Mononuclear cell (primary cell): ENCODE data around the gene CATSPERB. TPM values are rescaled to one million over a fixed set of nuclear protein-coding genes. Genes with fewer than 3 reads are reported as not detected.

ENCODE experiments used
- H3K27me3 ChIP-seq: 2 replicates; pipeline ENCODE4 v1.6.0; 2011; ENCODE audit warnings: low read length, control low read depth; ENCODE audit not compliant: insufficient read depth
- H3K4me1 ChIP-seq: 2 replicates; pipeline ENCODE4 v1.5.1; 2011; ENCODE audit warnings: mild to moderate bottlenecking, low read length, control low read depth; ENCODE audit not compliant: insufficient read depth
- H3K4me3 ChIP-seq: 2 replicates; pipeline ENCODE4 v1.5.1; 2011; ENCODE audit warnings: mild to moderate bottlenecking, low read length, moderate library complexity
- H3K9me3 ChIP-seq: 2 replicates; pipeline ENCODE4 v1.5.1; 2011; ENCODE audit warnings: low read depth, mild to moderate bottlenecking, control low read depth, low read length
- total RNA-seq: library from RNA; depleted of rRNA; stranded (reverse); fragments of >200 nt; gene quantifications from one replicate; pipeline ENCODE4 v1.2.3, GENCODE V29; 2012

The CATSPERB gene
- 6.8 TPM for total RNA-seq

GRCh38 chr14:91731986-91732385 lies at the start of gene CATSPERB:
CATSPERB (minus strand) TSS chr14:91732086; CDS start chr14:91729479, 2,607 bp downstream.
- no peaks in the 10 kb centered on the region for H3K4me1 ChIP-seq
- no peaks in the 10 kb centered on the region for H3K27me3 ChIP-seq
- H3K4me3 ChIP-seq = no peak within 1 kb of the TSS
- H3K9me3 ChIP-seq = no peaks in the 10 kb centered on the region

GRCh38 chr14:91780452-91780851 lies 48.6 kb upstream of the CATSPERB start:
- Histone ChIP-seq H3K9me3 (no peaks in the 10 kb centered on the region), H3K27me3 (no peaks in the 10 kb centered on the region), H3K4me1 (no peaks in the 10 kb centered on the region), H3K4me3 (no peak overlapping the region)

- no peak overlapping the region for H3K4me3 ChIP-seq
- H3K27me3 ChIP-seq = no peaks in the 10 kb centered on the region
- H3K4me1 ChIP-seq = peaks cover 9% of the 10 kb centered on the region
- H3K9me3 ChIP-seq = no peaks in the 10 kb centered on the region
Measured at GRCh38 chr14:91778217-91778616, 46.3 kb upstream of the CATSPERB start.

- no peaks in the 10 kb centered on the region for H3K9me3 ChIP-seq
- no peaks in the 10 kb centered on the region for H3K27me3 ChIP-seq
- peaks cover 9% of the 10 kb centered on the region for H3K4me1 ChIP-seq
- no peak overlapping the region for H3K4me3 ChIP-seq
Measured at GRCh38 chr14:91774140-91775096, 42.5 kb upstream of the CATSPERB start.

GRCh38 chr14:91770185-91770584 lies 38.3 kb upstream of the CATSPERB start:
- Histone ChIP-seq H3K4me1 (peaks cover 9% of the 10 kb centered on the region), H3K27me3 (no peaks in the 10 kb centered on the region), H3K9me3 (no peaks in the 10 kb centered on the region), H3K4me3 (no peak overlapping the region)

GRCh38 chr14:91755570-91756295 lies 23.8 kb upstream of the CATSPERB start:
- no peaks in the 10 kb centered on the region for H3K9me3 ChIP-seq
- H3K4me3 ChIP-seq = no peak overlapping the region
- H3K27me3 ChIP-seq = no peaks in the 10 kb centered on the region
- no peaks in the 10 kb centered on the region for H3K4me1 ChIP-seq

GRCh38 chr14:91754819-91755218 lies 22.9 kb upstream of the CATSPERB start:
- Histone ChIP-seq H3K9me3 (no peaks in the 10 kb centered on the region), H3K27me3 (no peaks in the 10 kb centered on the region), H3K4me1 (no peaks in the 10 kb centered on the region), H3K4me3 (no peak overlapping the region)

- no peaks in the 10 kb centered on the region for H3K27me3 ChIP-seq
- H3K4me1 ChIP-seq = no peaks in the 10 kb centered on the region
- H3K4me3 ChIP-seq = no peak overlapping the region
- H3K9me3 ChIP-seq = no peaks in the 10 kb centered on the region
Measured at GRCh38 chr14:91754185-91754584, 22.3 kb upstream of the CATSPERB start.

- Histone ChIP-seq H3K4me3 (no peak overlapping the region), H3K27me3 (no peaks in the 10 kb centered on the region), H3K9me3 (no peaks in the 10 kb centered on the region), H3K4me1 (no peaks in the 10 kb centered on the region)
Measured at GRCh38 chr14:91753501-91754128, 21.7 kb upstream of the CATSPERB start.

- Histone ChIP-seq H3K4me3 (no peak overlapping the region), H3K4me1 (no peaks in the 10 kb centered on the region), H3K9me3 (no peaks in the 10 kb centered on the region), H3K27me3 (no peaks in the 10 kb centered on the region)
Measured at GRCh38 chr14:91752961-91753360, 21.1 kb upstream of the CATSPERB start.

- Histone ChIP-seq H3K4me1 (no peaks in the 10 kb centered on the region), H3K27me3 (no peaks in the 10 kb centered on the region), H3K4me3 (no peak overlapping the region), H3K9me3 (no peaks in the 10 kb centered on the region)
Measured at GRCh38 chr14:91751719-91752118, 19.8 kb upstream of the CATSPERB start.

- H3K4me3 ChIP-seq = no peak overlapping the region
- no peaks in the 10 kb centered on the region for H3K27me3 ChIP-seq
Measured at GRCh38 chr14:91750634-91751198, 18.8 kb upstream of the CATSPERB start.

GRCh38 chr14:91749868-91750267 lies 18.0 kb upstream of the CATSPERB start:
- Histone ChIP-seq H3K4me3 (no peak overlapping the region), H3K4me1 (no peaks in the 10 kb centered on the region), H3K27me3 (no peaks in the 10 kb centered on the region), H3K9me3 (no peaks in the 10 kb centered on the region)

More at GRCh38 chr14:91750634-91751198, 18.8 kb upstream of the CATSPERB start:
- Histone ChIP-seq H3K9me3 (no peaks in the 10 kb centered on the region), H3K4me1 (no peaks in the 10 kb centered on the region)

- Histone ChIP-seq H3K9me3 (no peaks in the 10 kb centered on the region), H3K27me3 (no peaks in the 10 kb centered on the region), H3K4me1 (no peaks in the 10 kb centered on the region), H3K4me3 (no peak overlapping the region)
Measured at GRCh38 chr14:91748049-91748448, 16.2 kb upstream of the CATSPERB start.

GRCh38 chr14:91745344-91745743 lies 13.5 kb upstream of the CATSPERB start:
- Histone ChIP-seq H3K9me3 (no peaks in the 10 kb centered on the region), H3K27me3 (no peaks in the 10 kb centered on the region)

More at GRCh38 chr14:91745344-91745743, 13.5 kb upstream of the CATSPERB start:
- no peak overlapping the region for H3K4me3 ChIP-seq
- H3K4me1 ChIP-seq = no peaks in the 10 kb centered on the region
